HG03469 (cell line): Measurements from ENCODE around the gene PILRA.
"Not testable (repeated sequence)": the region's sequence is repeated elsewhere in the genome, so short reads cannot be mapped to it uniquely, and the experiment has no call there.

Source experiments
- ATAC-seq: cut with Tn5 transposase; IDR thresholded peaks from one replicate; pipeline ENCODE4 v1.9.1; 2021; ENCODE audit warnings: mild to moderate bottlenecking, moderate library complexity, moderate number of reproducible peaks; ENCODE audit not compliant: unreplicated experiment

Gene PILRA

GRCh38 chr7:100432621-100433275, 59.5 kb downstream of the PILRA start:
- ATAC-seq: no peak

- no peak for ATAC-seq
Observed at GRCh38 chr7:100433276-100433591, 59.9 kb downstream of the PILRA start.

GRCh38 chr7:100433592-100434296, 60.5 kb downstream of the PILRA start:
- no peak for ATAC-seq

GRCh38 chr7:100434297-100435144, 61.2 kb downstream of the PILRA start:
- ATAC-seq: no peak

- peak; percentile 19 for ATAC-seq
Observed at GRCh38 chr7:100435401-100436304, 62.4 kb downstream of the PILRA start.

GRCh38 chr7:100437150-100438100, 64.1 kb downstream of the PILRA start:
- no peak for ATAC-seq

- no peak for ATAC-seq
Observed at GRCh38 chr7:100438172-100438571, 64.9 kb downstream of the PILRA start.

- ATAC-seq: not testable (repeated sequence)
Observed at GRCh38 chr7:100438731-100439130, 65.4 kb downstream of the PILRA start.

GRCh38 chr7:100439244-100439643, 66.0 kb downstream of the PILRA start:
- ATAC-seq: not testable (repeated sequence)

GRCh38 chr7:100441641-100442535, 68.6 kb downstream of the PILRA start:
- no peak for ATAC-seq

- ATAC-seq: no peak
Observed at GRCh38 chr7:100443096-100443840, 70.0 kb downstream of the PILRA start.

- no peak for ATAC-seq
Observed at GRCh38 chr7:100444311-100445278, 71.3 kb downstream of the PILRA start.

GRCh38 chr7:100446040-100446439, 72.8 kb downstream of the PILRA start:
- ATAC-seq: no peak

- ATAC-seq: not testable (repeated sequence)
Observed at GRCh38 chr7:100447363-100447762, 74.1 kb downstream of the PILRA start.

GRCh38 chr7:100449190-100449795, 76.0 kb downstream of the PILRA start:
- no peak for ATAC-seq
